ENCODE results near the gene LDB3.

The LDB3 gene

GRCh38 chr10:86664341-86665217 lies 3.7 kb upstream of the LDB3 start:
- no peak for DNase-seq
- no peaks in the 10 kb centered on the region for H3K9me3 ChIP-seq (ENCODE audit: control insufficient read depth, low read length)
- H3K4me1 ChIP-seq (ENCODE audit: control insufficient read depth, insufficient read depth, low read length, poor library complexity, severe bottlenecking) = no peaks in the 10 kb centered on the region
- no peak overlapping the region for H3K27ac ChIP-seq (ENCODE audit: insufficient read depth, low read length, poor library complexity, severe bottlenecking)
- H3K36me3 ChIP-seq (ENCODE audit: control insufficient read depth, insufficient read depth, low read length) = no peaks in the 10 kb centered on the region
- H3K27me3 ChIP-seq (replicated peaks; ENCODE audit: control insufficient read depth, insufficient read depth, low read length, poor library complexity, severe bottlenecking) = no peaks in the 10 kb centered on the region
- H3K4me3 ChIP-seq (ENCODE audit: insufficient read depth, low read depth, low read length, poor library complexity, severe bottlenecking) = no peak overlapping the region

GRCh38 chr10:86665218-86665607 lies 3.1 kb upstream of the LDB3 start:
- no peak for DNase-seq
- H3K9me3 ChIP-seq (ENCODE audit: control insufficient read depth, low read length) = no peaks in the 10 kb centered on the region
- no peak overlapping the region for H3K27ac ChIP-seq (ENCODE audit: insufficient read depth, low read length, poor library complexity, severe bottlenecking)
- H3K36me3 ChIP-seq (ENCODE audit: control insufficient read depth, insufficient read depth, low read length) = no peaks in the 10 kb centered on the region
- no peak overlapping the region for H3K4me3 ChIP-seq (ENCODE audit: insufficient read depth, low read depth, low read length, poor library complexity, severe bottlenecking)
- H3K27me3 ChIP-seq (replicated peaks; ENCODE audit: control insufficient read depth, insufficient read depth, low read length, poor library complexity, severe bottlenecking) = no peaks in the 10 kb centered on the region
- no peaks in the 10 kb centered on the region for H3K4me1 ChIP-seq (ENCODE audit: control insufficient read depth, insufficient read depth, low read length, poor library complexity, severe bottlenecking)

- no peaks in the 10 kb centered on the region for H3K36me3 ChIP-seq (ENCODE audit: control insufficient read depth, insufficient read depth, low read length)
- no peaks in the 10 kb centered on the region for H3K4me1 ChIP-seq (ENCODE audit: control insufficient read depth, insufficient read depth, low read length, poor library complexity, severe bottlenecking)
- DNase-seq = no peak
- H3K27me3 ChIP-seq (replicated peaks; ENCODE audit: control insufficient read depth, insufficient read depth, low read length, poor library complexity, severe bottlenecking) = no peaks in the 10 kb centered on the region
- no peaks in the 10 kb centered on the region for H3K9me3 ChIP-seq (ENCODE audit: control insufficient read depth, low read length)
- H3K4me3 ChIP-seq (ENCODE audit: insufficient read depth, low read depth, low read length, poor library complexity, severe bottlenecking) = no peak overlapping the region
- no peak overlapping the region for H3K27ac ChIP-seq (ENCODE audit: insufficient read depth, low read length, poor library complexity, severe bottlenecking)
These were observed 2.4 kb upstream of the LDB3 start for GRCh38 chr10:86665868-86666267.

- no peaks in the 10 kb centered on the region for H3K27me3 ChIP-seq (replicated peaks; ENCODE audit: control insufficient read depth, insufficient read depth, low read length, poor library complexity, severe bottlenecking)
- no peaks in the 10 kb centered on the region for H3K9me3 ChIP-seq (ENCODE audit: control insufficient read depth, low read length)
- no peak overlapping the region for H3K27ac ChIP-seq (ENCODE audit: insufficient read depth, low read length, poor library complexity, severe bottlenecking)
- no peak overlapping the region for H3K4me3 ChIP-seq (ENCODE audit: insufficient read depth, low read depth, low read length, poor library complexity, severe bottlenecking)
- DNase-seq = no peak
- H3K4me1 ChIP-seq (ENCODE audit: control insufficient read depth, insufficient read depth, low read length, poor library complexity, severe bottlenecking) = no peaks in the 10 kb centered on the region
- H3K36me3 ChIP-seq (ENCODE audit: control insufficient read depth, insufficient read depth, low read length) = no peaks in the 10 kb centered on the region
These were observed 1.8 kb upstream of the LDB3 start for GRCh38 chr10:86666538-86666937.

GRCh38 chr10:86667421-86668181 lies 710 bp upstream of the LDB3 start:
- H3K9me3 ChIP-seq (ENCODE audit: control insufficient read depth, low read length) = no peaks in the 10 kb centered on the region
- H3K4me3 ChIP-seq (ENCODE audit: insufficient read depth, low read depth, low read length, poor library complexity, severe bottlenecking) = no peak overlapping the region
- H3K27ac ChIP-seq (ENCODE audit: insufficient read depth, low read length, poor library complexity, severe bottlenecking) = no peak overlapping the region
- no peaks in the 10 kb centered on the region for H3K36me3 ChIP-seq (ENCODE audit: control insufficient read depth, insufficient read depth, low read length)
- no peaks in the 10 kb centered on the region for H3K4me1 ChIP-seq (ENCODE audit: control insufficient read depth, insufficient read depth, low read length, poor library complexity, severe bottlenecking)
- H3K27me3 ChIP-seq (replicated peaks; ENCODE audit: control insufficient read depth, insufficient read depth, low read length, poor library complexity, severe bottlenecking) = no peaks in the 10 kb centered on the region
- DNase-seq = no peak

GRCh38 chr10:86670290-86670811 lies 2.0 kb downstream of the LDB3 start:
- Histone ChIP-seq H3K9me3 (ENCODE audit: control insufficient read depth, low read length) (no peaks in the 10 kb centered on the region), H3K36me3 (ENCODE audit: control insufficient read depth, insufficient read depth, low read length) (no peaks in the 10 kb centered on the region), H3K27me3 (replicated peaks; ENCODE audit: control insufficient read depth, insufficient read depth, low read length, poor library complexity, severe bottlenecking) (no peaks in the 10 kb centered on the region), H3K4me3 (ENCODE audit: insufficient read depth, low read depth, low read length, poor library complexity, severe bottlenecking) (no peak overlapping the region), H3K4me1 (ENCODE audit: control insufficient read depth, insufficient read depth, low read length, poor library complexity, severe bottlenecking) (no peaks in the 10 kb centered on the region), H3K27ac (ENCODE audit: insufficient read depth, low read length, poor library complexity, severe bottlenecking) (no peak overlapping the region)
- no peak for DNase-seq

GRCh38 chr10:86670876-86671275 lies 2.6 kb downstream of the LDB3 start:
- Histone ChIP-seq H3K4me3 (ENCODE audit: insufficient read depth, low read depth, low read length, poor library complexity, severe bottlenecking) (no peak overlapping the region), H3K27me3 (replicated peaks; ENCODE audit: control insufficient read depth, insufficient read depth, low read length, poor library complexity, severe bottlenecking) (no peaks in the 10 kb centered on the region), H3K36me3 (ENCODE audit: control insufficient read depth, insufficient read depth, low read length) (no peaks in the 10 kb centered on the region), H3K4me1 (ENCODE audit: control insufficient read depth, insufficient read depth, low read length, poor library complexity, severe bottlenecking) (no peaks in the 10 kb centered on the region), H3K9me3 (ENCODE audit: control insufficient read depth, low read length) (no peaks in the 10 kb centered on the region), H3K27ac (ENCODE audit: insufficient read depth, low read length, poor library complexity, severe bottlenecking) (no peak overlapping the region)
- no peak for DNase-seq

- Histone ChIP-seq H3K27ac (ENCODE audit: insufficient read depth, low read length, poor library complexity, severe bottlenecking) (no peak overlapping the region), H3K36me3 (ENCODE audit: control insufficient read depth, insufficient read depth, low read length) (no peaks in the 10 kb centered on the region), H3K27me3 (replicated peaks; ENCODE audit: control insufficient read depth, insufficient read depth, low read length, poor library complexity, severe bottlenecking) (no peaks in the 10 kb centered on the region), H3K4me3 (ENCODE audit: insufficient read depth, low read depth, low read length, poor library complexity, severe bottlenecking) (no peak overlapping the region), H3K9me3 (ENCODE audit: control insufficient read depth, low read length) (no peaks in the 10 kb centered on the region), H3K4me1 (ENCODE audit: control insufficient read depth, insufficient read depth, low read length, poor library complexity, severe bottlenecking) (no peaks in the 10 kb centered on the region)
- no peak for DNase-seq
These were observed 3.1 kb downstream of the LDB3 start for GRCh38 chr10:86671419-86671818.

GRCh38 chr10:86671985-86672710 lies 3.8 kb downstream of the LDB3 start:
- no peaks in the 10 kb centered on the region for H3K4me1 ChIP-seq (ENCODE audit: control insufficient read depth, insufficient read depth, low read length, poor library complexity, severe bottlenecking)
- H3K27ac ChIP-seq (ENCODE audit: insufficient read depth, low read length, poor library complexity, severe bottlenecking) = no peak overlapping the region
- H3K9me3 ChIP-seq (ENCODE audit: control insufficient read depth, low read length) = no peaks in the 10 kb centered on the region
- no peaks in the 10 kb centered on the region for H3K36me3 ChIP-seq (ENCODE audit: control insufficient read depth, insufficient read depth, low read length)
- DNase-seq = no peak
- H3K27me3 ChIP-seq (replicated peaks; ENCODE audit: control insufficient read depth, insufficient read depth, low read length, poor library complexity, severe bottlenecking) = no peaks in the 10 kb centered on the region
- no peak overlapping the region for H3K4me3 ChIP-seq (ENCODE audit: insufficient read depth, low read depth, low read length, poor library complexity, severe bottlenecking)
